NCI-H187 (cell line): Measurements from ENCODE around the gene STAT4.

Source experiments
- DNase-seq, 2 experiments: peaks; one replicate each; lab custom pipeline; 2025; lab: John Stamatoyannopoulos, UW

Gene STAT4

GRCh38 chr2:191176305-191176704 lies 25.5 kb upstream of the STAT4 start:
- DNase-seq, result no peak

GRCh38 chr2:191174442-191174841 lies 23.6 kb upstream of the STAT4 start:
- no peak for DNase-seq

- no peak for DNase-seq
Observed at GRCh38 chr2:191173206-191173605, 22.4 kb upstream of the STAT4 start.

GRCh38 chr2:191171708-191172355 lies 21.0 kb upstream of the STAT4 start:
- no peak for DNase-seq

DNA sequence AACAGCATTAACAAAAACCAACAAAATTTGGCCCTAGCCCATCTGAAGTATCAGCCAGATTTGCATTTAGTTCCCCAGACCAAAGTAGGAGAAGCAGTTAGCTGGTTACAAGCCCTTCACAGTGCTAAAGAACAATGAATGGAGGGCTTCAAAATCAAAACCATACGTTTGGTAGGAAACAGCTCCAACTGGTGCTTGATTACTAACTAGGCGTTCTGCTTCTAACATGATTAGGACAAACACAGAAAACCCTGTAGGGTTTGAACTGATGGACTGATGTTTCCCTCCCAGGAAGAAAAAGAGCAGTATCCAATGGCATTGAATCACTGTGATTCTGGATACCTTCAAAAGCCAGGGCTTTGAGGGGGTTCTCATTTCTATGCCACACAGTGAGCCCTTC lies 20.5 kb upstream of the STAT4 start:
- DNase-seq, result no peak

DNA sequence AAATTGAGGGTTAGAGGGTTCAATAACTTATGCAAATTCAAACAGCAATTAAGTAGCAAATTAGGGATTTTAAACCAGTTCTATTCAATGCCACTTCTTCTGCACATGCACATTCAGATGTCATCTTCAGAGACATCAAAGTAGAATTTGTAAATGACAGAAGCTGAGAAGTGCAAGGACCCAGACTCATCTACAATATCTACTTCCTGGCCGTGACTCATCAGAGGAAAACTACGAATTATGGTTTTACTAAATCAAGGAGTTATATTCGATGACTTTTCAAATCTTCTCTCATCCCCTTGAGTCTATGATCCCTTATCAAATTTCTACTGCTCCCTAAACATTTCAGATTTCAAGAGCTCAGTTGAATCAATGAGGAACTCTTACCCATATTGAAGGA lies 20.0 kb upstream of the STAT4 start:
- DNase-seq, result no peak

- DNase-seq, result no peak
Observed at GRCh38 chr2:191170301-191170636, 19.5 kb upstream of the STAT4 start.

DNA sequence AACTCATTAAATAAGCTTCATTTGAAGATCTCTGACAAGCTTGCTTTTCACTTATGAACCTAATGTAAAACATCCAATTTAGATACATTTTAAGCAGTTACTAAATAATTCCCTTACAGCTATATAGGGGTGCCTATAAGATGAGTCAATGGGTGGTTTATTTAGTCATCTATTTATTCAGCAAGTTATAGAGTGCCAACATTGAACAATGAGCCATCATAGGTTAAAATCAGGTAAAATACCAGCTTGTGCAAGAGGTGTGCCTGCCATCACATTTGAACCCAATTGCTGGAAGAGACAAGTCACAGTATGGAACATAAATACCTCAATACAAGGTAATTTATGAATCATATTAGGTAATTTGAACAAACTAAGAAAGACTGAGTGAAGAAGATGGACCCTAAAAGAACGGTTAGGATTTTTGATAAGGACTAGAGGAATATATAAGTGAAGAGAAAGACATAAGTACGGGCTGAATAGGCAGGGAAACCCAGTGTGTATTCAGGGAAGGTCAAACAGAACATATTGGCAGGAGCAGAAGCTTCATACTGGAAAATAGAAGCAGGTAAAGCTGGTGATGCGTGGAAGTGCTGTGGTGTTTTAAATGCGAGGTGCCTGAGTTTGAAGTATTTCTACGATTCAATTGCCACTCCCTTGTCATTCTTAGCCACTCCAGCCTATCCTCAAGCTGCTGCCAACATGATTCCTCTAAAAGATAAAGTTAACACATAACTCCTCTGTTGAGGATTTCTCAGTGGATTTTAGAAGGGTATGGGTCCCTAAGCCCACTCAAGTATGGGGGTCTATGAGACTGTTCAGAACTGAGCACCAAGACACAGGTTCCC lies 18.9 kb upstream of the STAT4 start:
- no peak for DNase-seq

DNA sequence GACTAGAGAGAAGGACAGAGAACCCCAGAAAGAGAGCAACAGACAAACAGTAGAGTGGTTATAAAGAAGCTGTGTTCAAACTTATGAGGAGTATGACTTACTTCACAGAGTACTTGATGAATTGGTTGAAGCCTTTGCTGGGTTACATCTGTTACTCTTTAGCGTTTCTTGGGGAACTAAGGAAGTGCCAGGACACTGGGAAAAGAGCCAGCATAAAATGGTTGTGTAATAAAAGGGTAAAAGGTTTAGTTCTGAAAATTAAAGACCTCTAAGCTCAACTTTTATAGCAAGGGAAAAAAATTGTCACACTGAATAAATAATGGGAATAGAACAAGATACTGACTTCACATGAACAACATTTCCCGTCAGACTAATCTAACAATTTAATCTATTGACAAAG lies 17.0 kb upstream of the STAT4 start:
- DNase-seq, result no peak

GRCh38 chr2:191166756-191167445 lies 16.1 kb upstream of the STAT4 start:
- no peak for DNase-seq

DNA sequence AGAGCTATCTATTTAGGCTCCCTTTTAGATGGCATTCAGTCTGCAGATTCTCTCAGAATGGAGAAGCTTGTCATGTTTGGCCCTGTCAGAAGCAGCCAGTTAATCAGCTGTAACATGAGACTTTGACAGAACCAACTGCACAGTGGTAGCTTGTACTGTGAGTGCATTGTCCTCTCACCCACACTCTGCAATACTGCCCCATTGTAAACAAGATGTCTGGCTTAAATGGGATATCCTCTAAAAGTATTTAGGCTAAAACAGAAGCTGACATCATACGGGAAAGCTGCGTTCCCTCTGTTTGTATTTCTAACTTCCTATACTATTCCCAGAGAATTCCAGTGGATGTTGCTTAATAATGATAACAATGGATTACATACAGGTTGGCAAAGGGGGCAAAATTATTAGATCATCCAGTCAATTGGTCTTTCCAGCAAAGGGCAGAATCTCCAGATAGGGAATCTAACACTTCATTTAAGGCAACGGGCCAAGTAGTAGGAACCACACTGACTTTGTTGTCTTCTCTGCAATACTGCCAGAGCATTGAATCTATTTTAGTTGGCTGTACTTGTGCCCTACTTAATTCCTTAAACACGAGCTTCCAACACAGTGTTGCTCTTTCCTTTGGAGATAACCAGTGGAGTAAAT lies 15.4 kb upstream of the STAT4 start:
- DNase-seq, result no peak

- DNase-seq, result no peak
Observed at GRCh38 chr2:191165176-191165643, 14.4 kb upstream of the STAT4 start.

GRCh38 chr2:191158747-191159146 lies 8.0 kb upstream of the STAT4 start:
- no peak for DNase-seq

DNA sequence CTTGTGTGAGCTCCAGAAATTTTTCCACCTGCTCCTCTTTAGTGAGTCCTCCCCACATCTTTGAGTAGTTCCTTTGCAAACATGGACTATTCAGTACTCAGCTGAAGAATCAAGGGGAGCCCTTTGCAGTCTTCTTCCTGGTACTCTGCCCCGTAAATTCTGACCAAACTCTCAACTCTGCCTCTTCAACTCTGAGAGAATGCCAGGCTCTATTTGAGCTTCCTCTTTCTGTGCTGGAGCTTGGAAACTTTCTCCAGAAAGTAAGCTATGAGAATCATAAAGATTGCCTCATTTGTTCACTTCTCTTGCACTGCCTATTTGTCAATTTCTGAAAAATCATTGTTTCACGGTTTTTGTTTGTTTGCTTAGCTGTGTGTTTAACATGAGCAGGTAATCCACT lies 7.4 kb upstream of the STAT4 start:
- DNase-seq, result no peak

- no peak for DNase-seq
Observed at GRCh38 chr2:191155608-191156071, 4.8 kb upstream of the STAT4 start.

GRCh38 chr2:191153716-191154115 lies 2.9 kb upstream of the STAT4 start:
- DNase-seq, result no peak

- DNase-seq, result no peak
Observed at GRCh38 chr2:191152482-191153240, 1.9 kb upstream of the STAT4 start.

DNA sequence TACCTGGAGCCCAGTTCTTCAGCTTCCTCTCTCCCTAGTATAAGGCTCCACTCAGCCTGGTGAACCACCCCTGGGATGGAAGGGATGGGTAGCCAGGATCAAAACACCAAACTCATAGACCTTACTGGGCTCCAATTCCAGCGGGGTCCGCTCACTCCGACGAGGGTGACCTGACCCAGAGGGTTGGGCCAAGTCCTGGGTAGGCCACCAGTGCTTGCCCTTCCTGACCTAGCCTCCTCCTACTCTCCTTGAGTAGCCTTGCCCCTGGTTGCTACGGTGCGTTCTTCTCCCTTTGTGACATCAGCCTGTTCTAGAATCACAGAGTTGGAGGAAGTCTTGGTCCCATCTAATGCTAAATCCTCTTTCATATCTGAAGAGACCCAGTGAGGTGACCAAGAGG lies 537 bp upstream of the STAT4 start:
- no peak for DNase-seq

GRCh38 chr2:191150230-191150599 lies 579 bp downstream of the STAT4 start:
- DNase-seq, result no peak

GRCh38 chr2:191149391-191149790 lies 1.4 kb downstream of the STAT4 start:
- DNase-seq, result no peak

- DNase-seq, result no peak
Observed at GRCh38 chr2:191148791-191149190, 2.0 kb downstream of the STAT4 start.

- DNase-seq, result no peak
Observed at GRCh38 chr2:191148281-191148680, 2.5 kb downstream of the STAT4 start.
